ENCODE measurements around the gene RGS6.

GRCh38 chr14:72124171-72124570 lies 191.9 kb downstream of the RGS6 start:
- TF ChIP-seq CTCF (IDR thresholded peaks at IDR 0.05) (no peak), POLR2A (IDR thresholded peaks at IDR 0.05) (no peak)
